B cell (primary cell): ENCODE data around the gene ZNF280C.

Experiments
- CTCF ChIP-seq: fragments of 200-600 bp; IDR thresholded peaks from one replicate; pipeline ENCODE4 v1.8.0; 2022; ENCODE audit warnings: antibody characterized with exemption, mild to moderate bottlenecking
- EZH2 ChIP-seq: IDR thresholded peaks from 2 replicates; pipeline ENCODE4 v1.6.1; 2012; ENCODE audit warnings: borderline replicate concordance, low read depth, mild to moderate bottlenecking, moderate library complexity, low read length; ENCODE audit not compliant: insufficient read depth, poor library complexity, severe bottlenecking

GRCh38 chrX:130174937-130175336 is 93.8 kb downstream of the ZNF280C start:
- TF ChIP-seq CTCF (no peak), EZH2 (no peak)
